HepG2 (cell line): Measurements from ENCODE around the gene ALDH1A1.

ENCODE experiments used
- CHD4 ChIP-seq: fragments of 200-600 bp; sonication (generic); IDR thresholded peaks from 2 replicates; pipeline ENCODE4 v1.7.0; 2017; ENCODE audit warnings: mild to moderate bottlenecking, low read length, borderline replicate concordance
- ZSCAN9 ChIP-seq: IDR thresholded peaks from 2 replicates; pipeline ENCODE4 v1.6.1; 2016; ENCODE audit warnings: borderline replicate concordance
- TF ChIP-seq, protein P1 (sequence below): sonication (generic); formaldehyde crosslinking; IDR thresholded peaks from 2 replicates; pipeline ENCODE4 v1.5.0; 2020; ENCODE audit warnings: mild to moderate bottlenecking, missing genetic modification reagents, moderate library complexity
- TF ChIP-seq, protein P2 (sequence below): sonication (generic); formaldehyde crosslinking; IDR thresholded peaks from 2 replicates; pipeline ENCODE4 v1.8.1; 2023; ENCODE audit warnings: missing genetic modification reagents, inconsistent platforms, borderline replicate concordance

DNA sequence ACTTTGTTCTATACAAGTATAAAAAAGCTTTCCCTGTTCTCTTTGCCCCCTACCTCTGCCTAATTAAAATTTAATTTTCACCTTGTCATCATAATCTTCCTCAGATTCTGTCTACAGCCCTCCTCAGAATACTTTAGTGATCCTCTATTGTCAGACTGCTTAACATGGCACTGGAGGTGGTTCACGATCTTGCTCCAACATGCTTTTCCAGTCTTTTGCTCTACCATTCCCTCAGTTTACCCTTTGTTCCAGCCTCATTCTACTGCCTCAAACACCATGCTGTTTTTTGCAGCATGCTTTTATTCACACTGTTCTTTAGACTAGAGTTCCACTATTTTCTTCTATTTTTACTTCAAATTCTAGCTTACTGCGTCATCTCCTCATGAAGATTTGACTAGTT is 10.4 kb downstream of the ALDH1A1 start:
- TF ChIP-seq ZSCAN9 (no peak), CHD4 (no peak)
- TF ChIP-seq, protein P1, sequence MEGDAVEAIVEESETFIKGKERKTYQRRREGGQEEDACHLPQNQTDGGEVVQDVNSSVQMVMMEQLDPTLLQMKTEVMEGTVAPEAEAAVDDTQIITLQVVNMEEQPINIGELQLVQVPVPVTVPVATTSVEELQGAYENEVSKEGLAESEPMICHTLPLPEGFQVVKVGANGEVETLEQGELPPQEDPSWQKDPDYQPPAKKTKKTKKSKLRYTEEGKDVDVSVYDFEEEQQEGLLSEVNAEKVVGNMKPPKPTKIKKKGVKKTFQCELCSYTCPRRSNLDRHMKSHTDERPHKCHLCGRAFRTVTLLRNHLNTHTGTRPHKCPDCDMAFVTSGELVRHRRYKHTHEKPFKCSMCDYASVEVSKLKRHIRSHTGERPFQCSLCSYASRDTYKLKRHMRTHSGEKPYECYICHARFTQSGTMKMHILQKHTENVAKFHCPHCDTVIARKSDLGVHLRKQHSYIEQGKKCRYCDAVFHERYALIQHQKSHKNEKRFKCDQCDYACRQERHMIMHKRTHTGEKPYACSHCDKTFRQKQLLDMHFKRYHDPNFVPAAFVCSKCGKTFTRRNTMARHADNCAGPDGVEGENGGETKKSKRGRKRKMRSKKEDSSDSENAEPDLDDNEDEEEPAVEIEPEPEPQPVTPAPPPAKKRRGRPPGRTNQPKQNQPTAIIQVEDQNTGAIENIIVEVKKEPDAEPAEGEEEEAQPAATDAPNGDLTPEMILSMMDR (CRISPR knock-in tag): no peak
- TF ChIP-seq, protein P2, sequence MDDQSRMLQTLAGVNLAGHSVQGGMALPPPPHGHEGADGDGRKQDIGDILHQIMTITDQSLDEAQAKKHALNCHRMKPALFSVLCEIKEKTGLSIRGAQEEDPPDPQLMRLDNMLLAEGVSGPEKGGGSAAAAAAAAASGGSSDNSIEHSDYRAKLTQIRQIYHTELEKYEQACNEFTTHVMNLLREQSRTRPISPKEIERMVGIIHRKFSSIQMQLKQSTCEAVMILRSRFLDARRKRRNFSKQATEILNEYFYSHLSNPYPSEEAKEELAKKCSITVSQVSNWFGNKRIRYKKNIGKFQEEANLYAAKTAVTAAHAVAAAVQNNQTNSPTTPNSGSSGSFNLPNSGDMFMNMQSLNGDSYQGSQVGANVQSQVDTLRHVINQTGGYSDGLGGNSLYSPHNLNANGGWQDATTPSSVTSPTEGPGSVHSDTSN (CRISPR knock-in tag): no peak
